NCI-H2227 (cell line): ENCODE measurements around the gene PSG5.
"Not testable (repeated sequence)": the region's sequence is repeated elsewhere in the genome, so short reads cannot be mapped to it uniquely, and the experiment has no call there.

Experiments used
- DNase-seq: peaks from one replicate; lab custom pipeline; 2025; ENCODE audit not compliant: unreplicated experiment; lab: John Stamatoyannopoulos, UW

Gene PSG5

DNA sequence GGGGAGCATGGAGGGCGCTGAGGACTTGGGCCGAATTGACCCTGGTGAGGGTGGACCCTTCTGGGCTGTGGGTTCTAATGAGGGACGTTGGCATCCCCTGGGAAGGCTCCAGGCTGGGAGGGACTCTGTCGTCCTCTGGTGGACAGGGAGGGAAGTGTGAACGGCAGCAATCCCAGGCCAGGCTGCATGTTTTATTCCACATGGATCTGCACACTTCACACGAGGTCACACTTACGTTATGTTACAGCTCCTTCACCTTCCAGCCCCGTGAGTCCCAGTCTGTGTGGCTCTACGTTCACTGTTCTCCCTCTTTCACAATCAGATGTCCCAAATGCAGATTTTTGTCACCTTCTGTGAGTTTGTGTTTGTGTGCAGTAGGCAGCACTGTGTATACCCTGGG lies 1.8 kb upstream of the PSG5 start:
- DNase-seq, result not testable (repeated sequence)

DNA sequence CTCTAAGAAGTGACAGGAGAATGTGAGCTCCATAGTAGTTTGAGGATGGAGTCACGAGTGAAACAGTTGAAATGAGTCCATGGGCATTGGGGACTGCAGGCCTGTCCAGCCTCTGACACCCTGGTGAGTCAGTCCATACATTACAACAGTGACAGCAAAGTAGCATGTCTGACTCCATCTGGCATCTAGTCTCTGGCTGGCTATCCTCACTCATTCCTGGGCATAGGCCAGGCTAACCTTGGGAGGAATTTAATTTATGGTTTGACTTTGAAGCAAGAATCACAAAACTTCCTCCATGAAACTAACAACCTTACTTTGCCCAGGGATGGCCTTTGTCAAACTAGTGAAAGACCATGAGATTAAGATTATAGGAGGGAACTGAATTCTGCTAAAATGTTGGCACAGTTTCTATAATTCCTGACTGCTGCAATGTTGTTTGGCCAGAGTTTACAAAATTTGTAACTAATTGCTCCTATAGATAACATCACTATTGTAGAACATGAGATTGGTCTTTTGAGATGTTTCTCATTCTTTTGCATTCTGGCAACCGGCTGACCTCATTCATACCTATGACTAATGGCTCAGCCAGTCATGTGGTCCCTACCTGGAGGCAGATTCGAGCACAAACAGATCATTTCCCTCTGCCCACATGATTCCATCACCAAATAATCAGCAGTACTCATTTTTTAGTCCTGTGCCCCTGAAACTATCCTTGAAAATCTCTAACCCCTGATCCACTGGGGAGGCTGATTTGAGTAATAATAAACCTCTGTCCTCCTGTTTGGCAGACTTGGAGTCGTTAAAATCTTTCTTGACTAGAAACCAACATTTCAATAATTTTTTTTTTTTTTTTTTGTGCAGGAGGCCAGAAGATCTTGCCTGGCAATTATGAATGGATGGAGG lies 4.2 kb downstream of the PSG5 start:
- not testable (repeated sequence) for DNase-seq

DNA sequence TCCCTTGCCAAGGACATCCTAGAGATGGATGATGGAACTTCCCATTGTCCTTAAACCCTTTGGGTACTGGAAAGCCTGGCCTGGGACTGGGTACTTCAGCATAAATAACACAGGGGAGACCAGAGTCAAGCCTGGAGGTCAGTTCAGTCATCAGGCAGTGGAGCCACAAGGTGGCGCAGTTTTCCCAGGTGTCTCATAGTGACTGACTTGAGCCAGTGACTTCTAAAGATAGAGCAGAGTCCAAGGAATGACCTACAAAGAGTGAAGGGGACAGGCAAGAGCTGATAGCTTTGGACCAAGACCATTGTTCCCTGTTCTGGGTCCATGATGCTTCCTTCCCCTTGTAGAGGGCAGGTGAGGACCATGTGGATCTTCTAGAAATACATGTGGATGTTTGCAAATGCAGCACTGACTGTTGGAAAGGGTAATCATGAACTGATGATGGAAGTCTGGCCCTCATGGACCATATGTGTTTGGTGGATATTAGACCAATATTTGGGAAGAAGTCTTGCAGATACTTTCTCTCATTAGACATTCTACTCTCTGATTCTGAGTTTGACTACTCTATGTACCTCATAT lies 6.7 kb downstream of the PSG5 start:
- DNase-seq, result not testable (repeated sequence)

DNA sequence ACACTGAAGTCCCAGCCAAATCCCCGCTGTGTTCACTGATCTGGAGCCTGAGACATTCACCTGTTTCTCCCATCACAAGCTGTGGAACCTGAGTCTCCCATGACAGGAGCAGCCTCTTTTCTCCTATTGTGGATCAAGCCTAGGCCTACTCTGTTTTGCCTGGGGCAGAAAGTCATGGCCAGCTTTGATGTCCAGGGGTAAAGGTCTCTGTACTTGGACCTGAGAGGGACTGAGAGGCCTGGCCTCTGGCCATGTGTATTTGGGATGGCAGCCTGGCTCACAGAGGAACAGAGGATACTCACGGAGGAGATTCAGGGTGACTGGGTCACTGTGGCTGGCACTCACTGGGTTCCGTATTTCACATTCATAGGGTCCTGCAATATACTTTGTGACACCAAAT lies 7.8 kb downstream of the PSG5 start:
- DNase-seq, result not testable (repeated sequence)

DNA sequence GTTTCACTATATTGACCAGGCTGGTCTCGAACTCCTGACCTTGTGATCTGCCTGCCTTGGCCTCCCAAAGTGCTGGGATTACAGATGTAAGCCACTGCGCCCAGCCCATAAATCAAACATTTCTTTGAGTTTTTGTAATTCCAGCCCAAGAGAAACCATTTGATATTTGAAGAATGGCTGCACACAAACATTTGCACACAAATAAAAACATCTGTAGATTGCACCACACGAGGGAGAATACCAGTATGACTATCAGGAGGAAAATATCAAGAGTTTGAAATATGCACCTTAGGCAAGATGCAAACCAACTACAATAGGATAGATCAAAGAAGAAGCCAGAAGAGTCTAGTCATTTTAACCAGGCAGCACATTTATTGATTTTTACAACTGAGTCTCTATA lies 20.4 kb downstream of the PSG5 start:
- DNase-seq, result not testable (repeated sequence)

DNA sequence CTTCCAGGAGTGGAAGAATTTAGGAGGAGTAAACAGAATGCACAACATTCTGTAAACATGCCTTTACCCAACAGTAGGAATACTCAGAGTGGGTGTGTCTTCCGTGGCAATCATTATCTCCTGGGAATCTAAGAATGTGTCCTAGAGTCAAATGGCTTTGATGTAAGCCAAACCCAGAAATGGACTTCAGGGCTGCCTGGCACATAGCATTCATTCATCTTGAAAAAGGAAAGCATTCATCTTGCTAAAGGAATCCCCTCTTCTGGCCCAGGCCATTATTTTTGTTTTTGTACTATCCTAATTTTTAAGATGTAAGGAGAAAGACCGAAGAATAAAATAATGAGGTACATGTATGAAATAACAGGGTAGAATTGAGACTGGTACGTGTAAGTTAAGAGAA lies 23.2 kb downstream of the PSG5 start:
- DNase-seq, result not testable (repeated sequence)

DNA sequence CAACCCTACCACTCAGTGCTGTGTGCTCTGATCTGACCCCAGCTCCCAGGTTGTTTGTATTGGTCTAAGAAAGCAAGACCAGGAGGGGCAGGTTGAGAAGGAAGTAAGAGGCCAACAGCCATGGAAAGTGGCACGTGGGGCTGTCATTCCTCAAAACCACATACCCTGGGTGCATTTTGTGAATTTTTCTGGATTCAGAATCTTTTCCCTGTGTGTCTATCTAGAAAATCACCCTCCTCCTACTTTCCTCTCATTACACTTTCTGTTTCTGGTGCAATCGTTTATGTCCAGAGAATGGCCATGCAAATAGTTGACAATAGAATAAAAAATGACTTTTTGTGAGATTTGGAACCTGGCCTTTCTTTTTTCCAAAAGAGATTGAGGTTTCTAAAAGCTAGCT lies 24.1 kb downstream of the PSG5 start:
- not testable (repeated sequence) for DNase-seq

DNA sequence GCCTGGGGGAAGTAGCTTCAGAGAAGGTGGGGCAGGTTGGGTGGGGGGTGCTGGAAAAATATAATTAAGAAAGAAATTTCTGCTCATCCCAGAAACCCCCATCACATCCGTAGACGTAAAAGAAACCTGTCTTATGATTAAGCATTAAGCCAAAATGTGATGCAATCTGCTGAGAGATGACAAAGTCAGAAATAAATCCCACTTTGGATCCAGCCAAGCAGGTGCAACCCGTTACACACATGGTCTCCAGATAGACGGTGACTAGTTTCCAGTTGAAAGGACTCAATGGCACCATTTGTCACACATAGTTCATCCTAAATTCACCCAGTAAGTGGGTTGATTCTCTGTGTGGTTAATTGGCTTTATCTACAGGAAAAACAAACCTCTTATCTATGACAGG lies 34.1 kb downstream of the PSG5 start:
- DNase-seq, result no peak

DNA sequence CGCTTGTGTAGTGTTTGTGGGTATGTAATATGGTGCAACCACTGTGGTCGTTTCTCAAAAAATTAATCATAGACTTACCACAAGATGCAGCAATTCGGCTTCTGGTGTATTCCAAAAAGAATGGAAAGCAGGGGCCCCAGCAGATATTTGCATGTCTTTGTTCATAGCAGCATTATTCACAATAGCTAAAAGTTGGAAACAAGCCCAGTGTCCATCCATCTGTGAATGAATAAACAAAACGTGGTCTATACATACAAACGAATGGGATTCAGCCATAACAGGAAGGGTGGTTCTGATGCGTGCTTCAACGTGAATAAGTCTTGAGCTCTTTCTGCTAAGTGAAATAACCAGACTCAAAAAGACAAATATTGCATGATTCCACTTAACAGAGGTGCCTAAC lies 36.5 kb downstream of the PSG5 start:
- DNase-seq, result not testable (repeated sequence)

DNA sequence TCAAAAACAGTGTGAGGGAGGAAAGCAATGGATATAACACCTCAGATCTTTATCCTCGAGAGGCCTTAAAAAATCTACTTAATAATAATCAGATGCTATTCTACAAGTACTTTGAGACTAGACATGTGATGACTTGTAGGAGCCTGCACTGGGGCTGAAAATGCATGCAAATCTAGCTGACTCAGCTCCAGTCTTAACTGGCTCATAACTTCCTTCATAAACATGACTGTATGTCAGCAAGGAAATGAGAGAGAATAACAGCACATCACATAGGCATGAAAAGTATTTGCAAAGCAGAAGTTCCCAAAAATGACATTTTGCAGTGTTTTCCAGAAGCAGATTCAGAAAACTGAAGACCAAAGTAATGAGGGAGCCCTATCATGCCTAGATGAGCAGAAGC lies 38.1 kb downstream of the PSG5 start:
- no peak for DNase-seq

DNA sequence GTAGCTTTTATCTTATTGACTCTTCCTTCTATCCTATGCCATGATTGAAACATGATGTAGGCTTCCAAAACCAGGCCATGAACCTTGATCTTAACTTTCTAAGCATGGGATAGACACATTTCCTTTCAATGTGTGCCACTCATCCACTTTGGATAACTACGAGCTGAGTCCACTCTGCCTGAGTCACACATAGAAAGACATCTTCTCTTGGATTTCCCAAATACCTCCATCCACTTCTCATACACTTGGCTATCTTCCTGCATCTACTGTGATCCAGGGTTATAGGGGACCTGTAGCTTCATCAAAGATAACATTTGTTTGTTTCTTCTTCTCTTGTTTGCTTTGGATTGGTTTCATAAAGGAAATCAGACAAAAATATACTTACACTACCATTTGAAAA lies 44.6 kb downstream of the PSG5 start:
- not testable (repeated sequence) for DNase-seq

DNA sequence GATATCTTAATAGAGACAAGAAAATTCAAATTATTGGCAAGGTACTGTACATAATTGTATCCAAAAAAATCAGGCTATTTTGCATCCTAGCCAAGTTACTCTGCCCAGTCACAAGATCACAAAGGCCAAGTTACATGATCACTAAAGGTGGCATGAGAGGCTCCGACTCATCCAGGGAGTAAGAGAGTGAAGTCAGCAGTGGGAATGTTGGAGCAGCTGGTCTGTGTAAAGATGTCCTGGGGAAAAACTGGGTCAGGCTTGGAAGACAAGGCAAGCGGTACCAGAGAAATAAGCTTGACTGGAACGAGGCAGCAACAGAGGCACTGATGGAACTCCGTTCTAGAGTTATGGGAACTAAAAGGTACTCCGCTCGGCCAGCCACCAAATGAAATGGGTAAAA lies 53.6 kb downstream of the PSG5 start:
- DNase-seq, result no peak

DNA sequence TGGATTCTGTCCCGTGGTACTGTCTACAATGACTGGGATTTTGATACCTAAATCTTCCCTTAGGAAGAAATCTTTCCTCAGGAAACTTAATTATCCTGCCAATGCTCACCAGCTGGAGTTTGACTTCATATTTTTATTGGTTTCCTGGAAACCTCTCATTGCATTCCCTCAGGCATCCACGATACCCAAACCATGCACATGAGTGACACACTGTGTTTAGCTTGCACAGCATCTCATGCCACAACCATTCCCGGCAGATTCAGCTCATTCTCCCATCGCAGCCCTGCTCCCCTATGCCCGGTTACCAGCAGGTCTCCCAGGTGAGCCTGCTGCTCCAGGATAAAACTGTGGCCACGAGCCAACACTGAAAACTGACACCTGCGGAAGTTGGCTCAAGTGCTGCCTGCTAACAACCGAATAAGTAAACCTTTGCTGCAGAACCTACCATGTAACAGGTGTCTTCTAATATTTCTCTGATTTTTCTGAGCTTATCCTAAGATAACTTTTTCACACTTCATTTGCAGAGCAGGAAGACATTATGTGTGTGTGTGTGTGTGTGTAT lies 55.0 kb downstream of the PSG5 start:
- DNase-seq, result not testable (repeated sequence)

DNA sequence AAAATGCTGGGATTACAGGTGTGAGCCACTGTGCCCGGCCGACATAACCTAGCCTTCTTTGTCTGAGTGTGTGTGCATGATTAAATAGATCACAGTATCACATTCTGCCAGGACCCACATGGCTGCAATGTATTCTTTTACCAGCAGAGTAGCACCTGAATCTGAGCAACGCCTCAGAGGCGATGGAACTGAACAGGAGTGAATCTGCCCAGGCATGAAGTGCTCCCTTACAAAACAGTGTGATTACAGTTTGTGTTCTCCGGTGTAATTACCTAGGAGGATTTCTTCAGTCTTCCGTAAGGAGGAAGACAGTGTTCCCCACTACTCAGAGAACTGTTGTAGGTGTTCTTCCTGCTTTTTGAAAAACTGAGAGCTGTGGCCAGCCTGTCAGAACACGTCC lies 57.1 kb downstream of the PSG5 start:
- DNase-seq, result not testable (repeated sequence)

DNA sequence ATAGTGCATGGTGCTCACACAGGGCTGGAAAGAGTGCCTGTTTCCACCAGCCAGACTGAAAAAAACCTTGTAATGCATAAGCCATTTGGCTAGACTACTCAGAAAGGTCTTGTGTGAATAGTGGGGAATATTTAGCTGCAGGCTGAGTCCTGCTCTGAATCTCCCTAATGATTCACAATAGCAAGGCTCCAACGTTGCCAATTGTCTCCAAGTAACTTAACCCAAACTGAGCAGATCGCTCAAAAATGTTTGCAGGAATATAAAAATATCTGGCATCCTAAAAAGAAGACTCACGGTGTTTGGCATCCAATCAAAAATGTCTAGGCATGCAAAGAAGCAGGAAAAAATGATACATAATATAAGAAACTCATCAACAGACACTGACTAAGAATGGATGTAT lies 59.0 kb downstream of the PSG5 start:
- not testable (repeated sequence) for DNase-seq

DNA sequence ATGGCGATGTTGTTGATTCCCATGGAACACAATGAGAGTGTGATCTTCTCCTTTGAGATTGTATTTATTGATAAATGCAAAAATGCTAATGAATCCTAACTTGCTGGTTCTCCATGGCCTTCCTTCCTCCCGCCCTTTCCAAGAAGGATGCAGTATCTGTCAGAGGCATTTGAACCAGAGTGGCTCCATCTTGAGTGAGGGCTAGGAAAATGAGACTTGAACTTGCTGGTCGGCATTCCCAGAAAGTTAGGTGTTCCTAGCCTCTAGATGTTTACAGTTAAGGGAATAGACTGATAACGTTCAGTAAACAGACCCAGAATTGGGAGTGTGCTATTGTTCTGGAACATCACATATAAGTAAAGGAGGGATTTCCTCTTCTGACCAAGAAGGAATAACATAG lies 59.6 kb downstream of the PSG5 start:
- DNase-seq, result no peak

DNA sequence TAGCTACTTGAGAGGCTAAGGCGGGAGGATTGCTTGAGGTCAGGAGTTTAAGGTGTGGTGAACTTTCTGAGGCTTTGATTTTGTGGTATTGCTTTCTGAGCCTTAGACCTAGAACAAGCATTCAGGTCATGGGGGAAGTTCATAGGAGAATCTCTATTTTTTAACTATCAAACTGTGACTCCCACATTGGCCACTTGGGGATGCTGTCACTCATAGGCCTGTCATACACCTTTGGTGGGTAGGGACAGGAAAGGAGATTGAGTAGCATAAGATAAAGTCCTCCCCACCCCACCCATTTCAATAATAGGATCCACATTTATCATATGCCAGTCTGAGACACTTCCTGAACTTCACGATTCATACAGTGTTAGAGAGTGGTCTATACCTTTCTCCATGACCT lies 62.0 kb downstream of the PSG5 start:
- DNase-seq, result no peak

DNA sequence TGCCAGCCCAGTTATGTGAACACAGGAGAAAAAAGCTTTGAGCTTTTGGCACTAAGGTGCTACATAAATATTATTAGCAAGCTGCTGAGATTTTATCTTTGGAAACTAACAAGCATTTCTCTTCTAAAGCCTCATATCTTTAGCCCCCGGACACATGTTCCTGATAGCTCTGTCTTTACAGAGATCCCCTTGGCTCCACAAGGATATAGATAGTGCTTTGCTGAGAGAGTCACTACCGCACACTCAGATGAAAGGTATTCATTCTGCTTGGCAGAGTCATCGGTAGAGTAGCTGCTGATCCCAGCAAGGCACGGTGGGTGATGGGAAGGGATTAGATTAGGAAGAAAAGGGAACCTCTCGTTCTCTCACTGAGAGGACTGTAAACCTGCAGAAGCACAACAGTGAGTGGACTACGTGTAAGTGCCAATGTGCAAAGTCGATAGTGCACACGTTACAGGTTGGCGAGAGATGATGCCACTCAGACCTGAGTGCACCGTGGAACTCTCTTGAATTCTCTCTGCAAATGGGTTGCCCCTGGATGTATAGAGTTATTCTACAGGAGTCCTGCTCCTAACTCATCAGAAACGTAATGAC lies 65.8 kb downstream of the PSG5 start:
- DNase-seq, result not testable (repeated sequence)

DNA sequence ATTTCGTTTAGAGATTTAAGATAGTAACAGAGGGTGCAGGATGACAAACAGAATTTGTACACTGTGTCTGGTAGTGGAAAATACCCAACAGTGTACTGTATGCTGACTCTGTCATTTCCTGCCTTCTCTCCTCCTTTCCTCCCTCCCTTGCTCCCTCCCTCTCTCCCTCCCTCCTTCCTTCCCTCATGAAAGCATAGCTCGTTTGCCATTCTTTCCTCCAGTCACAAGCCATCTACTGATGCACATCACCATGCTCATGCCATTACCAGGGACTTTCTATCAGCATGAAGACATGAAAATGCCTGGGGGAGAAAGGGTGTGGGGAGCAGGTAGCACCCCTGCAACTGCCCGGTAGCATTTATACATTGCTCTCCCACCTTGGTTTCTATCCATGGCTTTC lies 66.8 kb downstream of the PSG5 start:
- not testable (repeated sequence) for DNase-seq
